ENCODE results near the gene STMP1. TPM values are rescaled to one million over a fixed set of nuclear protein-coding genes. Genes with fewer than 3 reads are reported as not detected.

STMP1 gene
- total RNA-seq, 1 donor from 2014 or later = 26.2 TPM

DNA sequence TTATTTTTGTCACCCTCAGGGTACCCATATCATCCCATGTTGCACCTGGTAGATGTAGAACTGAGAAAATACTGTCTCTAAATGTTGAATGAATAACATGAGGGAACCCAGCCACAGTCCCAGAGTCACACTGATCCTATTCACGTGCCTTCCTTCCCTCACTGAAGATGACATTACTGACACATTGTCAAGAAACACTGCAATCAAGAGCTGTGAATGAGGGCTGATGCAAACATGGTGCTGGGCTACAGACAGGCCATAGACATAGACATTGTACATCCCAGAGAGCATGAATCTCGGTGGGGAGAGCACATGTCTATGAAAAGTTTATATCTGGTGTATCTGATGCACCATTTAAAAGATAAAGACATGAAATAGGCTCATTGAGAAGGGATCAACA lies 55.9 kb downstream of the STMP1 start:
- DNase-seq (no peak), ATAC-seq (ENCODE audit: low read depth) (no peak)
- POLR2A ChIA-PET = no interaction called here
- Mint-ChIP-seq H3K4me1 (no peaks in the 10 kb centered on the region), H3K4me3 (no peak overlapping the region), H3K27ac (no peak overlapping the region), H3K9me3 (no peaks in the 10 kb centered on the region), H3K36me3 (ENCODE audit: low read depth) (no peaks in the 10 kb centered on the region), H3K27me3 (peaks cover 14% of the 10 kb centered on the region)
- TF ChIP-seq CTCF (IDR thresholded peaks at IDR 0.05) = no peak
- CTCF ChIA-PET = no interaction called here
- intact Hi-C loops (cut with micrococcal nuclease) = no loop called here

- H3K27ac Mint-ChIP-seq = no peak overlapping the region
- no peaks in the 10 kb centered on the region for H3K9me3 Mint-ChIP-seq
- H3K4me3 Mint-ChIP-seq = no peak overlapping the region
- peaks cover 14% of the 10 kb centered on the region for H3K27me3 Mint-ChIP-seq
- no peak for TF ChIP-seq CTCF (IDR thresholded peaks at IDR 0.05)
- intact Hi-C loops (cut with micrococcal nuclease) = no loop called here
- H3K36me3 Mint-ChIP-seq (ENCODE audit: low read depth) = no peaks in the 10 kb centered on the region
- ChIA-PET CTCF (no interaction called here), POLR2A (no interaction called here)
- DNase-seq = no peak
- H3K4me1 Mint-ChIP-seq = no peaks in the 10 kb centered on the region
- ATAC-seq (ENCODE audit: low read depth) = no peak
Measured at GRCh38 chr7:135718794-135719437, 56.6 kb downstream of the STMP1 start.

- ChIA-PET POLR2A (no interaction called here), CTCF (no interaction called here)
- no peak overlapping the region for H3K27ac Mint-ChIP-seq
- H3K27me3 Mint-ChIP-seq = peaks cover 14% of the 10 kb centered on the region
- intact Hi-C loops (cut with micrococcal nuclease) = no loop called here
- H3K36me3 Mint-ChIP-seq (ENCODE audit: low read depth) = no peaks in the 10 kb centered on the region
- H3K4me3 Mint-ChIP-seq = no peak overlapping the region
- no peak for TF ChIP-seq CTCF (IDR thresholded peaks at IDR 0.05)
- H3K4me1 Mint-ChIP-seq = no peaks in the 10 kb centered on the region
- no peak for DNase-seq
- ATAC-seq (ENCODE audit: low read depth) = no peak
- H3K9me3 Mint-ChIP-seq = no peaks in the 10 kb centered on the region
Measured at GRCh38 chr7:135719688-135720087, 57.4 kb downstream of the STMP1 start.

- Mint-ChIP-seq H3K9me3 (no peaks in the 10 kb centered on the region), H3K4me1 (no peaks in the 10 kb centered on the region), H3K4me3 (no peak overlapping the region), H3K36me3 (ENCODE audit: low read depth) (no peaks in the 10 kb centered on the region), H3K27me3 (peaks cover 18% of the 10 kb centered on the region), H3K27ac (no peak overlapping the region)
- DNase-seq (no peak), ATAC-seq (ENCODE audit: low read depth) (no peak)
- POLR2A ChIA-PET = no interaction called here
- intact Hi-C loops (cut with micrococcal nuclease) = no loop called here
- CTCF ChIA-PET = no interaction called here
- no peak for TF ChIP-seq CTCF (IDR thresholded peaks at IDR 0.05)
Measured at GRCh38 chr7:135721198-135721820, 59.0 kb downstream of the STMP1 start.

- Mint-ChIP-seq H3K9me3 (no peaks in the 10 kb centered on the region), H3K36me3 (ENCODE audit: low read depth) (no peaks in the 10 kb centered on the region), H3K27me3 (peaks cover 9% of the 10 kb centered on the region), H3K4me1 (no peaks in the 10 kb centered on the region), H3K27ac (no peak overlapping the region), H3K4me3 (no peak overlapping the region)
- CTCF ChIA-PET = no interaction called here
- no peak for TF ChIP-seq CTCF (IDR thresholded peaks at IDR 0.05)
- DNase-seq = no peak
- intact Hi-C loops (cut with micrococcal nuclease) = no loop called here
- no peak for ATAC-seq (ENCODE audit: low read depth)
- POLR2A ChIA-PET = no interaction called here
Measured at GRCh38 chr7:135723411-135723810, 61.1 kb downstream of the STMP1 start.

Other genes with a start within 250 kb of the STMP1 start
- 34.4 and 36.8 TPM in 2 replicates for gene CNOT4, start 152.4 kb upstream of the STMP1 start, total RNA-seq
- 75.1 and 84.1 TPM in 2 replicates for gene NUP205, start 104.6 kb upstream of the STMP1 start, total RNA-seq
- not detected in 2 replicates for gene SLC13A4, start 65.7 kb downstream of the STMP1 start, total RNA-seq
- not detected in 2 replicates for gene FAM180A, start 86.3 kb downstream of the STMP1 start, total RNA-seq

All from activated B cell treated with CpG ODN at 0.5 μM for 24 hours (primary cell).